Measurements from ENCODE around the gene TCP11L2.

The TCP11L2 gene

DNA sequence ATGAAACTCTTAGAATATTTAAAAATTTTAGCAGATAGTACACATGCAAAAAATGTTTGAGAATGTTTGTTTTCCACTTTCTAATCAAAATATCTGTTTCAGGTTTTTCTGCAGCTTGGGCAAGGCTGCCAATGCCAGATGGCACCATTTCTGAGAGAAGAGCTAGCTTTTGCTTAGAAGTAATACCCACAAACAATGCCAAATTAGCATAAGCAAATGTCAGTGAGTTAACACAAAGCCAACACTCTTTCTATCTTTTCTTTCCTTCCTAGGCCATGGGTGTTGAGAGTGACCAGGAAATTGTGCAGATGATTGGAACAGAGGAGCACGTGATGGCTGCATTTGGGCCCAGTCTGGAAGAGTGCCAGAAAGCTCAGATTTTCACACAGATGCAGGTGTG lies 90.2 kb downstream of the TCP11L2 start:
- FAIRE-seq (no peak), DNase-seq (ENCODE audit: low spot score) (no peak)

Measured in urothelium cell line (cell line).